HG03520 (cell line): Measurements from ENCODE around the gene MDN1.
"Not testable (repeated sequence)": the region's sequence is repeated elsewhere in the genome, so short reads cannot be mapped to it uniquely, and the experiment has no call there.

Experiments
- ATAC-seq: cut with Tn5 transposase; IDR thresholded peaks from one replicate; pipeline ENCODE4 v1.9.1; 2021; ENCODE audit warnings: mild to moderate bottlenecking, moderate library complexity; ENCODE audit not compliant: unreplicated experiment

Gene MDN1

DNA sequence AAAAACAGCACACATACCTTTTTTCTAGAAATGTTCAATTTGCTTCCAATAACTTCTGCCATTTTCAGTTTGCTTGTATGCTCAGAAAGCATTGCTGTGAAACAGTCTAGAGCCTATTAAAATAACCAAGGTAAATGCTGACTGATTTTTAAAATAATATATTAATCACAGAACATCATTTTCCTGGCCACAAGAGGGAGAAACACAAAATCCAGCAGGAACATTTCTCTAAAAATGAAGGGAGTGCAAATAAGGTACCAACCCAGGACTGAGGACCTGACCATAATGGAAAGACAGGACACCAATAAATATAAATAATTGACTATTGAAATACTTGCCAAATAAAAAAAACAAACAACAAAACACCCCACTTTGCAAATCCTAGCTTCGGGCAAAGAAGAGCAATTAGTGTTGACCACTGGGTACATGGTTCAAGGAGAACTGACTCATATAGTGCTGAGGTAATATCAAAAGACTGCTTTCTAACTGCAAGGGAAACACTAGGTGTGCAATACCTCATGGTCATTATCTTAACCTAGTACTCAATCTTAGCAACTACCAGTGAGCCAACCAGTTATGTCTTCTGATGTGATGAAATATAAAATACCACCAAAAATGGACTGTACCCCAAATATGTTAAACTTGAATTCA lies 42.9 kb downstream of the MDN1 start:
- no peak for ATAC-seq

DNA sequence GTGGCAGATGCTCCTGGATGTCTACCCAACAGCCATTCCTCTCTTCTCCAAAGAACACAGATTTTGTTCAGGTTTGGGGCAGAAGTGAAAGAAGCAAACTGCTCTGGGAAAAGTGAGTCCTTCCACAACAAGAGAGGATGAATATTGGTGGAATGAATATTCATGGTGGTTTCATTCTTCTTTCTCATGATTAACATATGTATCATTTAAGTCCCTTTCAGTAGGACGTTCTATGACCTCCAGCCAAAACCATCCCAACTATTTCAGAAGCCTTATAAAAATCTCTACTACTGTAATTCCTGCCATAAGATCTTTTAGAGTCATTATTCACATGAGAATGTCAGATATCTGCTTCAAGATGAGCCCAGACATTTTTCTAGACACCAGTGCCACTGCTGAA lies 44.4 kb downstream of the MDN1 start:
- ATAC-seq, result no peak

DNA sequence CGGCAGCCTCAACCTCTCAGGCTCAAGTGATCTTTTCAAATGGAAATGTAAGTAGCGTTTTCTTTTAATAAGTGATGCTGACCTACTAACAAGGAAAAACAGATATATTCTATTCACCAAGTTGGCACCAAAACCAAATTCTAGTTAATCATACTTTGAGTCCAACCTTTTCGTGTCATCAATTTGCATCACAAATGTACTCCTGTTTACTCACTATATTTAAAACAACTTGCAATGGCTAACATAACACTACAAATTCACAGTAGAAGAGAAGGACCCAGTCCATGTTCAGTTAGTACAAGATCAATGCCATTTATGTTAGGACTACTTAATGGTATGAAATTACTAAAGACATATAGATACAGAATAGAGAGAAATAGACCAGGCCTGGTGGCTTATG lies 50.0 kb downstream of the MDN1 start:
- no peak for ATAC-seq

GRCh38 chr6:89768324-89768723 lies 51.3 kb downstream of the MDN1 start:
- ATAC-seq, result no peak

DNA sequence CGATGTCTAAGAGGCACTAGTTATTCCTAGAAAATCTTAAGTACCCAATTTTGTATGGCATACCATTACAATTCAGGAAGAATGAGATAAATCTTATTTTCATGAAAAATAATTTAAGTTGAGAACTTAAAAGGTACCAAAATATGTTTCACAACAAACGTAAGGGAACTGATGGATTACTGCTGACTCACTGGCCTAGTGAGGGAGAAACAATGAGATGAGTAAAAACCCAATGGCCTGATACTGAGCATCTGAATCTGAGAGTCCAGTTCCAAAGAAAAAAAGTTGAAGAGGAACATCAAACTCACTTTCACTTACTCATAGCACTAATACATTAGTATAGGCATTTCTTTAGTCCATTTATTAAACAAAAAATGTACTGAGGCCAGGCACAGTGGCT lies 56.0 kb downstream of the MDN1 start:
- no peak for ATAC-seq

DNA sequence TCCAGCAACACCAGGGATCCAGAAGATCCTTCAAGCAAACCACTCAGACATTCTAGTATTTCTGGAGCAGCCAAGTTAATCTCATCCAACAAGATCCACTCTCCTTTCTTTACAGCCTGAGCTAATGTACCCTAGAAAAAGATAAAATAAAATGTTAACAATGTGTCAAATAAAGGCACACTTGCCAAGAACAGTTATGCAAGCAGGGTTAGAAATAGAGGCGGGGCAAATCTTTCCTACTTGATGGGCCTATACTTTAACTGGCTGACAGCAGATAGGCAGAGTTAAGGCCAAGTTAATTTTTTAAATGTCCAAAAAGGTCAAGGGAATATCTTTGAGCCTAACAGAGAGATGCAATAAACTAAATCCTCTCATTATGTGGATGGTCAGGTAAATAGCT lies 60.8 kb downstream of the MDN1 start:
- no peak for ATAC-seq

DNA sequence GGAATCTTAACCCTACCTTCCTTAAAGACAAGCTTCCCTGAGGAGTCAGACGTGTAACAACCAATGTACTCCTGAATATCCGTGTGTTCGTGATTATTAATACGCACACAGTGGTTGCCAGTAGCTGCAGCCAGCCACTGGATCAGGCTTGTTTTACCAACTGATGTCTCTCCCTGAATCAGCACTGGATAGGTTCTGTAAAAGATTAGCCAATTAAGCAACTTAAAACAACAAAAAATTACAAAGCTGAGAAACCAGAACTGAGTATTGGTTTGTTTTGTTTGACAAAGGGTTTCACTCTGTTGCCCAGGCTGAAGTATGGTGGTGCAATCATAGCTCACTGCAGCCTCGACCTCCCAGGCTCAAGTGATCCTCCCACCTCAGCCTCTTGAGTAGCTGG lies 69.3 kb downstream of the MDN1 start:
- no peak for ATAC-seq

DNA sequence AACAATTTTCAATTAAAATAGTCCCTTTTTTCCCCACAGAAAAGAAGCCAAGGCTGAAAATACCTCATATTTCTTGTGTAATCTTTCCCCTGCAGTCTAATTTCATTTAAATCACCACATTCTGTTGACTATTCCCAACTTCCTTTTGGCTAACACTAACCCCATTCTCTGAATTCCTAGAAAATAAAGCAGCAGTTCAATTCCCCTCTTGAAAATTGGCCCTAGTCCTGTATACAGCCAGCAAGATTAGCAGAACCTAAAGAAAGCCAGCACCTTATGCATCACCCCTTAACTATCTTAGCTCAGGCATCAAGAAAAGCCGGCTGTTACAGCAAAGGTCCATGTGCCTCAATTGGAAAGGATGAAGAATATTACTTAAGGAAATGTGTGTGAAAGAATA lies 69.7 kb downstream of the MDN1 start:
- no peak for ATAC-seq

DNA sequence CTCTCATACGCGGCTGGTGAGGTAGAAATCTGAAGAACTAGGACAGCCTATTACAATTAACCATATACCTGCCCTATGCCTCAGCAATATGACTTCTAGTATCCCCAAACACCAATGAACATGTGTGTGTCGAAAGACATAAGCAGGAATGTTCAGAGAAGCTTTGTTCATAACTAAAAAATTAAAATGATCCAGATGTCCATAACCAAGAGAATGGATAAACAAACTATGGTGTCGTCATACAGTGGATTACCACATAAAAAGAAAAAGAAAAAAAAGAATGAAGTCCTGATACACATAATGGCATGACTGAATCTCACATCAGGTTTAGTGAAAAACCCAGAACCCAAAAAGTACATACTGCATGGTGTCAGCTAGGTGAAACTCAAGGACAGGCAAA lies 73.9 kb downstream of the MDN1 start:
- no peak for ATAC-seq

DNA sequence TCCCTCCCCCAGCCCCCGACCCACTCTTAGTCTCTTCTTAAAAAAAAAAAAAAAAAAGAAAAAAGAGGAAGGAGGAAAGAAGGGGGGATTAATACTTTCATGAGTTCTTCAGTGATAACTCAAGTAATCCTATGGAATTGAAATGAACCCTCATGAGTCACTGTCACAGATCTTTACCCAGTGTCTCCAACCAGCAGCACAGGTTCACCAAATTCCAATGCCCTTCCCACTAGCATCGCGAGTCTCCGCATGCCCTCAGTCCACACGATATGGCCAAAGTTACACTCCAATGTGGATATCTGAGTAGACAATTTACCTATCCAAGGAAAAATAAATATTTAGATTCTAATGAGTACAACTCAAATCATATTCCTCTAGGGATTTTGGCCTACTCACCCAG lies 74.5 kb downstream of the MDN1 start:
- no peak for ATAC-seq

DNA sequence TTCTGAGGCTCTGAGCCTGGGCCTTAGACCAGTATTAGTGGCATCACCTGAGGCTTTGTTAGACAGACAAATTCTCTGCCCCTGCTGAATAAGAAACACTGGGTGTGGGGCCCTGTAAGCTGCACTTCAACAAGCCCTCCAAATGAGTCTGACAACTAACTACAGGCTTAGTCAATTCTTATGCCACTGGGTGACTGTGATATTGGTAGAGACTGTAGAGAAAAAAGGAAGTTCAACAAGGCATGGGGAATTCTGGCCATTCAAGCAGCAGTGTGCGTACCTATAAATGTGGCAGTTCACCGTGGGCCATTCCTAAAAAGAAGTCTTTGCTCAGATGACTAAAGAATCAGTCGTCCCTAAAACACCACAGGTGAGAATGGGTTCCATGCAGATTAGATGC lies 82.7 kb downstream of the MDN1 start:
- ATAC-seq, result no peak

GRCh38 chr6:89734526-89734925 lies 85.1 kb downstream of the MDN1 start:
- ATAC-seq, result no peak

DNA sequence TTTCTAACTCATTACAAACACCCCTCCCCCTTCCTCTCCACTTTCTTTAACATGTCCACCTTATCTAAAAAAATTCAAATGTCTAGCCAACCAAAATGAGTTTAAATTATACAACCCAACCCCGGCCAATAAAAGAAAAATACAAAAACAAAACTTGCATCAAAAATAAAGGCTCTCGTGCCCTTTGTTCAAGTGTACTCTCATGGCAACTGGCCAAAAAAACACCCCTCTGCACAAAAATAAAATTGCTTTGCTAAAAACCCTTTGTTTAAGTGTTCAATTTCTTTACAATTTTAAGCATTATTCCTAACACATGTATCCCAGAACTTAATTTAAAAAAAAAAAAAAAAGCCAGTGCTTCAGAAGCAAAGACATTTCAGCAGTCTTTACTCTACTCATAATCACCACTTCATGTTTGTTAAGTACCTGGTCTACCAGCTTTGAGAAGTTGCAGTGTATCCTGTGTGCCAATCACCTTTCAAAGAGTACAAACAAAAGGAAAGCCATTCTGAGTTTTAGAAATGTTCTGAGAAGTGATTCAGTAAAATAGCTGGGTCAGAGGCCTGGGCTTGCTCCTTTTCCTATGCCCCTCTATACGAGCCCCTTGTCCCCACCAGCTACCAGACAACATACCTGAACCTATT lies 87.5 kb downstream of the MDN1 start:
- no peak for ATAC-seq

DNA sequence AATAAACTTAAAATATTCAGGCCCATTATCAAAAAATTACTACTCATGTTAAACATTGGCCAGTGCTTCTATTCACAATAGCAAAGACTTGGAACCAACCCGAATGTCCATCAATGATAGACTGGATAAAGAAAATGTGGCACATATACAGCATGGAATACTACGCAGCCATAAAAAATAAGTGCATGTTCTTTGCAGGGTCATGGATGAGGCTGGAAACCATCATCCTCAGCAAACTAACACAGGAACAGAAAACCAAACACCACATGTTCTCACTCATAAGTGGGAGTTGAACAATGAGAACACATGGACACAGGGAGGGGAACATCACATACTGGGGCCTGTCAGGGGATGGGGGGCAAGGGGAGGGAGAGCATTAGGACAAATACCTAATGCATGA lies 88.3 kb downstream of the MDN1 start:
- ATAC-seq, result not testable (repeated sequence)

DNA sequence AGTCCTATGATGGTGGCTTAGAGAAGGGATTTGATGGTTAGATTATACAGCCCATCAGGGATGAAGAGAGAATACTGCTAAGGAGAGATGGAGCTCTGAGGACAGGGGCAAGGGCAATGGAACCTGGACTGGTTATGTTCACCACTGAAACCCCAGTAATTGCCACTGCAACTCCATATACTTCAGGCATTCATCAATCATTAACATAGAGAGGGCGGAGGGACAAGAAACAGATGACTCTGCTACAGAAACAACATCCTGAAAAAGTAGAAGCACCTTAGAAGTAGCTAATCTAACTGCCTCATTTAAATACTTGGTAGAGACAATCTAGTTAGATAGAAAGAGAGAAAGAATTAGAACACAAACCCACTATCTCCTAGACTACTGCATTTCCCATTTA lies 89.8 kb downstream of the MDN1 start:
- ATAC-seq, result peak; percentile 69

DNA sequence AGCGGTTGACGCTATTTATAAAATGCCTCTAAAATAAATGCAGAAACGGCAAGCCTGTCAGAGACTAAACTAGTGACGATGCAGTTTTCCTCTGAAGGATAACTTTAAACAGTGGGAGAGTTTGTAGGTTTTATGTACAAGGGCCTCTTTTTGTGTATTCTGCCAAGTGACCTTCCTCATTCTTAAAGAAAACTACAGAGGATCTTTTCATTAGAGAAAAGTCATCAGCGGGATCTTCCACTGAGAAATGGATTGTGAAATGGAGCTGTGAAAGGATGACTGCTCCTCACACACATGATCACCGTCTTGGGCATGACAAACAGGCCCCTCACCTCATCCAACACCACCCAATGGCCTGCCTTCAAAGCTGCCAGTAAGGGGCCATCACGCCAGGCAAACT lies 92.1 kb downstream of the MDN1 start:
- no peak for ATAC-seq

- no peak for ATAC-seq
These were observed 94.6 kb downstream of the MDN1 start for GRCh38 chr6:89724981-89725380.

DNA sequence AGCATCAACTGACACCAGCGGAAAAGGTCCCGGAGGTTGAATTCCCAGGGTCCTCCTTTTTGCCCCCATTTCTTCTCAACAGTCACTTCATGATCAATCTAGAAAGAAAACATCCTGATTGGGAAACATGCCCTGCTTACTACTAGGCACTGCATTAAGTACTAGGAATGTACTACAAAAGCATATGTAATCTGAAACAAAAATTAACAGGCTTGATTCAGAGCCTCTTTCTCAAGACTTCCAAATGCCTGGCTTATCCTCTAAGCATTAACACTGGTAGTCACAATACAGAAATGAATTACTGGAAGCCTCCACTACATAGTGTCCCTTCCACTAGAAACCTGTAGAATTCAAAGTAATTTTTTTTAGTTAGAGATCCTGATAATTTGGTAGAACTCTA lies 96.5 kb downstream of the MDN1 start:
- no peak for ATAC-seq

GRCh38 chr6:89716532-89716931 lies 103.1 kb downstream of the MDN1 start:
- no peak for ATAC-seq

GRCh38 chr6:89711801-89712200 lies 107.8 kb downstream of the MDN1 start:
- no peak for ATAC-seq

- no peak for ATAC-seq
These were observed 111.3 kb downstream of the MDN1 start for GRCh38 chr6:89708316-89708715.

GRCh38 chr6:89707766-89708165 lies 111.8 kb downstream of the MDN1 start:
- ATAC-seq, result no peak

- no peak for ATAC-seq
These were observed 113.5 kb downstream of the MDN1 start for GRCh38 chr6:89706121-89706520.
